Measurements from ENCODE around the gene PRSS16. TPM values are rescaled to one million over a fixed set of nuclear protein-coding genes. Genes with fewer than 3 reads are reported as not detected.

Gene PRSS16
- total and polyA plus RNA-seq, 9 of the 15 experiments (the other 6 are each of a cell fraction or from before 2014, with no cell fraction given), result 4.5 to 21.3 (median 12.1) TPM

DNA sequence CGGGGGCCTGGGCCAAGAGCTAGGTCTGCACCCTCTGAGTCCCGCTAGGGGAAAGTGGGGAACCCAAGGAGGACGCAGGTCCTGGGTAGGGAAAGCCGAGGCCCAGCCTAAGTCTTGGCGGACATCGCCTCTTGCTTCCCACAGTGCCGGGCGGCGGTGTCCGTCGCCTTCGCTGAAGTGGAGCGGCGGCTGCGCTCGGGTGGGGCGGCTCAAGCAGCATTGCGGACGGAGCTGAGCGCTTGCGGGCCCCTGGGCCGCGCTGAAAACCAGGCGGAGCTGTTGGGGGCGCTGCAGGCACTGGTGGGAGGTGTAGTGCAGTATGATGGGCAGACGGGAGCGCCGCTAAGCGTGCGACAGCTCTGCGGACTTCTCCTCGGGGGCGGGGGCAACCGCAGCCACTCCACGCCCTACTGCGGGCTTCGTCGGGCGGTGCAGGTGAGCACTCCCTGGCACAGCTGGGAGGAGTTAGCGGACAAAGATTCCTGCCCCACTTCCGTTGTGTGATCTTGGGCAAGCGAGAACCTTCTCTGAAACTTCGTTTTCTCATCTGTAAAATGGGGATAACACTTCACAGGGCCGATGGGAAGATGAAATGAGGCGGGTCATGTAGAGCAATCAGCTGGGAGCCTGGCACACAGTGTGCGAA is 4.2 kb downstream of the PRSS16 start (continued):
- TF ChIP-seq, protein P1, sequence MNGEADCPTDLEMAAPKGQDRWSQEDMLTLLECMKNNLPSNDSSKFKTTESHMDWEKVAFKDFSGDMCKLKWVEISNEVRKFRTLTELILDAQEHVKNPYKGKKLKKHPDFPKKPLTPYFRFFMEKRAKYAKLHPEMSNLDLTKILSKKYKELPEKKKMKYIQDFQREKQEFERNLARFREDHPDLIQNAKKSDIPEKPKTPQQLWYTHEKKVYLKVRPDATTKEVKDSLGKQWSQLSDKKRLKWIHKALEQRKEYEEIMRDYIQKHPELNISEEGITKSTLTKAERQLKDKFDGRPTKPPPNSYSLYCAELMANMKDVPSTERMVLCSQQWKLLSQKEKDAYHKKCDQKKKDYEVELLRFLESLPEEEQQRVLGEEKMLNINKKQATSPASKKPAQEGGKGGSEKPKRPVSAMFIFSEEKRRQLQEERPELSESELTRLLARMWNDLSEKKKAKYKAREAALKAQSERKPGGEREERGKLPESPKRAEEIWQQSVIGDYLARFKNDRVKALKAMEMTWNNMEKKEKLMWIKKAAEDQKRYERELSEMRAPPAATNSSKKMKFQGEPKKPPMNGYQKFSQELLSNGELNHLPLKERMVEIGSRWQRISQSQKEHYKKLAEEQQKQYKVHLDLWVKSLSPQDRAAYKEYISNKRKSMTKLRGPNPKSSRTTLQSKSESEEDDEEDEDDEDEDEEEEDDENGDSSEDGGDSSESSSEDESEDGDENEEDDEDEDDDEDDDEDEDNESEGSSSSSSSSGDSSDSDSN (IDR thresholded peaks at IDR 0.05; ENCODE audit: borderline replicate concordance in 1 of 2, low read depth in 2 of 2, low read length in 2 of 2), result peak; percentile 84 to 96; a peak in 1 of 4 replicates
- TF ChIP-seq EGR1 (conservative IDR thresholded peaks at IDR 0.05) (peak; percentile 64), ZNF124 (CRISPR knock-in tag; IDR thresholded peaks at IDR 0.05) (no peak), NR2F6 (CRISPR knock-in tag; IDR thresholded peaks at IDR 0.05) (no peak), ZNF445 (CRISPR knock-in tag; IDR thresholded peaks at IDR 0.05; ENCODE audit: low read depth) (no peak), PHF21A (IDR thresholded peaks at IDR 0.05; ENCODE audit: borderline replicate concordance, low read depth) (peak; percentile 63; the same call in 1 of the 2 replicates), PTRF (tag; IDR thresholded peaks at IDR 0.05) (no peak), CHD1 (IDR thresholded peaks at IDR 0.05; ENCODE audit: low read length) (no peak), HDAC1 (IDR thresholded peaks at IDR 0.05) (peak in 1 of 2 experiments; percentile 61; a peak in 3 of 4 replicates), ZNF23 (CRISPR knock-in tag; IDR thresholded peaks at IDR 0.05) (no peak), GATAD2A (IDR thresholded peaks at IDR 0.05) (peak; percentile 81), U2AF2 (optimal IDR thresholded peaks at IDR 0.05; ENCODE audit: low read depth, low read length) (no peak), HNRNPLL (IDR thresholded peaks at IDR 0.05; ENCODE audit: low read depth, low read length, poor library complexity, severe bottlenecking) (peak; percentile 83)
- TF ChIP-seq, protein P2, sequence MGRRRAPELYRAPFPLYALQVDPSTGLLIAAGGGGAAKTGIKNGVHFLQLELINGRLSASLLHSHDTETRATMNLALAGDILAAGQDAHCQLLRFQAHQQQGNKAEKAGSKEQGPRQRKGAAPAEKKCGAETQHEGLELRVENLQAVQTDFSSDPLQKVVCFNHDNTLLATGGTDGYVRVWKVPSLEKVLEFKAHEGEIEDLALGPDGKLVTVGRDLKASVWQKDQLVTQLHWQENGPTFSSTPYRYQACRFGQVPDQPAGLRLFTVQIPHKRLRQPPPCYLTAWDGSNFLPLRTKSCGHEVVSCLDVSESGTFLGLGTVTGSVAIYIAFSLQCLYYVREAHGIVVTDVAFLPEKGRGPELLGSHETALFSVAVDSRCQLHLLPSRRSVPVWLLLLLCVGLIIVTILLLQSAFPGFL (CRISPR knock-in tag; IDR thresholded peaks at IDR 0.05), result no peak
- TF ChIP-seq, protein P3, sequence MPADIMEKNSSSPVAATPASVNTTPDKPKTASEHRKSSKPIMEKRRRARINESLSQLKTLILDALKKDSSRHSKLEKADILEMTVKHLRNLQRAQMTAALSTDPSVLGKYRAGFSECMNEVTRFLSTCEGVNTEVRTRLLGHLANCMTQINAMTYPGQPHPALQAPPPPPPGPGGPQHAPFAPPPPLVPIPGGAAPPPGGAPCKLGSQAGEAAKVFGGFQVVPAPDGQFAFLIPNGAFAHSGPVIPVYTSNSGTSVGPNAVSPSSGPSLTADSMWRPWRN (IDR thresholded peaks at IDR 0.05; ENCODE audit: low read depth), result no peak
- TF ChIP-seq, protein P4, sequence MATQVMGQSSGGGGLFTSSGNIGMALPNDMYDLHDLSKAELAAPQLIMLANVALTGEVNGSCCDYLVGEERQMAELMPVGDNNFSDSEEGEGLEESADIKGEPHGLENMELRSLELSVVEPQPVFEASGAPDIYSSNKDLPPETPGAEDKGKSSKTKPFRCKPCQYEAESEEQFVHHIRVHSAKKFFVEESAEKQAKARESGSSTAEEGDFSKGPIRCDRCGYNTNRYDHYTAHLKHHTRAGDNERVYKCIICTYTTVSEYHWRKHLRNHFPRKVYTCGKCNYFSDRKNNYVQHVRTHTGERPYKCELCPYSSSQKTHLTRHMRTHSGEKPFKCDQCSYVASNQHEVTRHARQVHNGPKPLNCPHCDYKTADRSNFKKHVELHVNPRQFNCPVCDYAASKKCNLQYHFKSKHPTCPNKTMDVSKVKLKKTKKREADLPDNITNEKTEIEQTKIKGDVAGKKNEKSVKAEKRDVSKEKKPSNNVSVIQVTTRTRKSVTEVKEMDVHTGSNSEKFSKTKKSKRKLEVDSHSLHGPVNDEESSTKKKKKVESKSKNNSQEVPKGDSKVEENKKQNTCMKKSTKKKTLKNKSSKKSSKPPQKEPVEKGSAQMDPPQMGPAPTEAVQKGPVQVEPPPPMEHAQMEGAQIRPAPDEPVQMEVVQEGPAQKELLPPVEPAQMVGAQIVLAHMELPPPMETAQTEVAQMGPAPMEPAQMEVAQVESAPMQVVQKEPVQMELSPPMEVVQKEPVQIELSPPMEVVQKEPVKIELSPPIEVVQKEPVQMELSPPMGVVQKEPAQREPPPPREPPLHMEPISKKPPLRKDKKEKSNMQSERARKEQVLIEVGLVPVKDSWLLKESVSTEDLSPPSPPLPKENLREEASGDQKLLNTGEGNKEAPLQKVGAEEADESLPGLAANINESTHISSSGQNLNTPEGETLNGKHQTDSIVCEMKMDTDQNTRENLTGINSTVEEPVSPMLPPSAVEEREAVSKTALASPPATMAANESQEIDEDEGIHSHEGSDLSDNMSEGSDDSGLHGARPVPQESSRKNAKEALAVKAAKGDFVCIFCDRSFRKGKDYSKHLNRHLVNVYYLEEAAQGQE (IDR thresholded peaks at IDR 0.05; ENCODE audit: borderline replicate concordance), result peak; percentile 73
- TF ChIP-seq, protein P4 (CRISPR knock-in tag; IDR thresholded peaks at IDR 0.05; ENCODE audit: low read depth), result peak; percentile 51; the same call in 1 of the 2 replicates

All from K562 (cell line).